Activated CD8-positive, alpha-beta memory T cell treated with anti-CD3 and anti-CD28 coated beads for 48 hours (primary cell): Measurements from ENCODE around the gene FBF1.

Experiments
- DNase-seq, 3 experiments: peaks; one replicate each; pipeline ENCODE4 v3.0.0-alpha.2; 2020; ENCODE audit warnings: low read depth in 2 of 3, low spot score in 2 of 3

FBF1 gene

GRCh38 chr17:75917141-75917916, 23.5 kb downstream of the FBF1 start:
- no peak for DNase-seq

DNA sequence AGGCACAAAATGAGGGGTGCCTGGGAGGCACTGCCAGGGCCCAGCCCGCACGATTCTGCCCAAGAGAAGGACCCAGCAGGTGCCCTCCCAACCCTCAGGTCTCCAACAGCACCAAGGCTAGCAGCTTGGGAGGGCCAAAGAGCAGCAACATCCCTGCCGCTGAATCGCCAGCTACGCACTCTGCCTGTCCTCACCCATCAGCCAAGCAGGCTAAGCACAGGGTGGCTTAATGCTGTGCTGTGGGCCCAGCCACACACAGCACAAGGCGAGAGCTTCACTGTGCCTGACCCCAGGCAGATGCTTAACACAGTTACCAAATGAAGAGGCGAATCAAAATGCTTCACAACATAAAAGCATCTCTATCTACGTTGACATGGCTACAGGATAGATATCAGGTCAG, 25.6 kb downstream of the FBF1 start:
- no peak for DNase-seq

DNA sequence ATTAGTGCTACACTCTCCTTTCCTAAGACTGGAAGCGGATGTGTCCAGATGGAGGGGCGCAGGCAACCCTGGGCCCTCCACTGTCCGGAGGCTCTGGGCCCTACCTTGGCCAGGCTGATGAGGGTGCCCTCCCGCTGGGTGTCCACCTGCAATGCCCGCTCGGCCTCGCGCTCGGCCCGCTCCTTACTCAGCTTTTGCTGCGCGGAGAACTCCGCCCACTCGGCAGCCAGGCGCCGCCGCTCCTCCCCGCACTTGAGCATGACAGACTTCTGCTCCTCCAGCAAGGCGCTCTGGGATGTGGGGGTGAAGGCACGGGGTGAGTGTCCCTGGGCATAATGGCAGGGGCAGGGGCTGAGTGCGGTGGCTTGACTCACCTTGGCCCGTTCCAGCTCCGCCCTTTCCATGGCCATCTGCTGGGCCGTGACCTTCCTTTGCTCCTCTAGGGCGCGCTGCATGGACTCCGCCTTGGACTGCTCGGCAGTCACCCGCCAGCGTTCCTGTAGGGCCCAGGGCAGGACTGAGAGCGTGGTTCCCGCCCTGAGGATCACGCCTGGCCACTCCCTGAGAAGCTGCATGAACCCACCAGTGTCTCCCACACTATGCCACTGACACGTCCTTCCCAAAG, 26.1 kb downstream of the FBF1 start:
- no peak for DNase-seq

GRCh38 chr17:75913537-75914210, 27.2 kb downstream of the FBF1 start:
- no peak for DNase-seq

GRCh38 chr17:75910699-75911098, 30.1 kb downstream of the FBF1 start:
- no peak for DNase-seq

DNA sequence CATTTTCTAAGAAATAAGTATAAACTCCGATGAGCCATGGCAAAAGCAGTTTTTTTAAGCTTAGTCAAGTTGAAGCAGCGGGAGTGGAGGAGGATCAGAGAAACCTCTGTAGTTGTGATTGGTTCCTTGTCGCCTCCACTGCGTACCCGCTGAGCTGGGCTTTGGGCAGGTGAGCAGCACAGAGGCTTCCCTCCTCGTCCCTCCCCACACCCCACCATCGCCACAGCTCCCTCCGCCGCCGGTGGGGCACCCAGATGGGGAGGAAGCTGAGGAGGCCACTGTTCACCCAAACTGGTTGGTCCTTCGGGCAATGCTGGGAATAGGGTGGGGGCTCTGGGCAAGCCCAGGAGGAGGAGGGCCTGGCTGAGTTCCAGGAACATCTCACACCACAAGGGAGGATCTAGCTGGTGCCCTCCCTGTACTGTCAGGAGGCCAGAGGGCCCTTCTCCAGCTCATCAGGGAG, 31.0 kb downstream of the FBF1 start:
- no peak for DNase-seq

DNA sequence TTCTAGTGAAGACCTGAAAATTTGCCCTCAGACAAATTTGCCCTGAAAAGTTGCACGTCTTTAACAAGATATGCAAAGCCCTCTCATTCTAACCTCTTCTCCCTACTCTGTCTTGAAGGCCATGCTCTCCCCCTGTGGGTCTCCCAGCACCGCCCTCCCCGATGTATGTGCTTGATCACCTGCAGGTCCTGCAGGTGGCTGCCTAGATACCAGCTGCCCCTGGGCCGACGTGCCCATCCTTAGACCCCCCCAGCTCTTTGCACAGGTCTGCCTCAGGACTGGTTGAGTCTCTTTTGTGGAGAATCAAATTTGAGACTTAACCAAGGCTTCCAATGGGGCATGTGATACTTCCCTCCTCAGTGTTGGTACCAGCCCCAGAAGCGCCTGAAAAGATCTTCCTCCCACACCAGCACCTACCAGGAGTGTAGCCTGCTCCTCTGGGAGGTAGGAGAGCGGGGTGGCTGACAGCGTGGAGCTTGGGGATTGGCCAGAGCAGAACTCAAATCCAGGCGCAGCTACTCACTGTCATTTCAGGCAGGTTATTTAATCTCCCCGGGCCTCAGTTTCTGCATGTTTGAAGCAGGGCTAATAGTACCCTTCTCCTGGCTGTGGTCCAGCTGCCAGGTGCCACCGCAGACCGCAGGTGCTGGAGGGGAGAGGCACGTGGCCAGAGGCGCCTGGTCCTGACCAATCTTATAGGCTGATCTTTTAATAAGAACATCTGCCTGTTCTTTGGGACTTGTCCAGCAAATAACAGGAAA, 31.6 kb downstream of the FBF1 start:
- DNase-seq, result no peak

DNA sequence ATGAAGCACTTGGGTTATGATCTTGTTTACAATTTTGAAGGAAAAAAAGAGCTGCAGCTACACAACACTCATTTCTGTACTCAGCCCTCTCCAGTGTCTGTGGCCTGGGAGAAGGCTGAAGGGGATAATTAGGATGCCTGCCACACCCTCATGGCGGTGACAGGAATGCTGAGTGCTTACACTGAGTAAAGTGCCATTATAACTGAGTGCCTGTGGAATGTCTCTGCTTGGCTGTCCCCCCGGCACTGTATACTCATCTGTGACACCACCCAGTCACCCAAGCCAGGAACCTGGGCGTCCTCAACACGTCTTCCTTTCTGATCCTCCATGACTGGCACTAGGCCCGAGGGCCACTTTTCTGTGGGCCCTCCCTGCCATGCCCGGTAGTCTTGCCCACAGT, 32.6 kb downstream of the FBF1 start:
- no peak for DNase-seq

GRCh38 chr17:75906143-75906884, 34.5 kb downstream of the FBF1 start:
- no peak for DNase-seq

- peak; percentile 87 to 99 (median 88) for DNase-seq
Observed at GRCh38 chr17:75904749-75905521, 35.9 kb downstream of the FBF1 start, which contains the start of gene MRPL38. TSS of gene MRPL38 (minus strand) at chr17:75904884. CDS start at chr17:75904875, 9 bp downstream.

GRCh38 chr17:75902406-75902805, 38.4 kb downstream of the FBF1 start:
- DNase-seq, result no peak

DNA sequence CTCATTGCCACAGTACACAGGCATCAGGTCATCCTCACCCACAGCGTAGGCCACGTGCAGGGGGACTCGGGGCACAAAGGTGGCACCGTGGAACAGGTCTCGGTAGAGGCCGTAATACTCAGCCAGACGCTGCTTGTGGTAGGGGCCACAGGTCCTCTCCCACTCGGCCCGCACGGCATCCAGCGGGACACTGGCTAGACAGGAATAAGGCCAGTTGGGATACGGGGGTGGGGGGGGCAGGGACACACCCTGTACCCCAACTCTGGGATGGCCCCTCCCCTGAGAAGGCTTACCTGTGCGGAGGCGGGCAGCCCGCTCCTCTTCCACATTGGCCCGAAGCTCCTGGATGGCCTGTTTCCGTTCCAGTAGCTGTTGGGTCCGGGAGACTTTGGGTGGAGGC, 39.1 kb downstream of the FBF1 start:
- no peak for DNase-seq

GRCh38 chr17:75900691-75901533, 39.9 kb downstream of the FBF1 start:
- DNase-seq, result no peak

GRCh38 chr17:75899767-75900468, 40.9 kb downstream of the FBF1 start:
- DNase-seq, result no peak

GRCh38 chr17:75899353-75899752, 41.5 kb downstream of the FBF1 start:
- no peak for DNase-seq

GRCh38 chr17:75898791-75899190, 42.1 kb downstream of the FBF1 start:
- DNase-seq, result no peak

DNA sequence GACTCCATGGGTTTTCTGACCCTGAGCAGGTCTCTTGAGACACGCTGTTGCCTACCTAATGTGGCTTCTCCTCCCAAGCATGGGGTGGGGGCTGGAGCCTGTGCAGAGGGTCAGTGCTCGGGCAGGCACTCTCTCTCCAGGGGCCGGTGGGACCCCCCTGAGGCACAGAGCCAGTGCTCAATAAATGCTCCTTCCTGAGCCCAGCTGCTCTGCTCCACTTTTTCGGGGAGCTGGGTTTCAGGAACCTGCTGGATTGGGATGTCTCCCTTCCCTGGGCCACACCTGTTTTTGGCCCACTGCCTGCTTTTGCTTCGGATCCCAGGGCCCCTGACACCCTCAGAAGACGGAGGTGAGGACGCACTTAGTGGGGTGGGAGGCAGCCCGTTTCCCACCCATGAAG, 42.8 kb downstream of the FBF1 start:
- no peak for DNase-seq
